Occipital lobe (tissue), 3 donors: Measurements from ENCODE around the gene CDHR5. TPM values are rescaled to one million over a fixed set of nuclear protein-coding genes. Genes with fewer than 3 reads are reported as not detected.

Source experiments
- DNase-seq: peaks from one replicate; lab custom pipeline; 2025; lab: John Stamatoyannopoulos, UW
- small RNA-seq: library from RNA; depleted of rRNA; stranded (forward); fragments of <200 nt; gene quantifications from one replicate; pipeline ENCODE3, GENCODE V24; 2014
- total RNA-seq: library from RNA; depleted of rRNA; stranded (reverse); fragments of >200 nt; gene quantifications from one replicate; pipeline ENCODE4 v1.2.3, GENCODE V29; 2014

Gene CDHR5
- total RNA-seq, 1 donor from 2014 or later, result not detected

- peak; percentile 88 for DNase-seq
Measured at GRCh38 chr11:568306-569157, 56.2 kb downstream of the CDHR5 start.

GRCh38 chr11:567629-568292 lies 57.0 kb downstream of the CDHR5 start:
- no peak for DNase-seq

GRCh38 chr11:567011-567628 lies 57.6 kb downstream of the CDHR5 start:
- DNase-seq, result no peak

Small RNA genes lying within 50 kb of the gene (small RNA-seq; reads per million reads assigned to genes)
- 2.6 reads per million, percentile 86 among the genes with 10 or more reads in this experiment for gene MIR210

Other genes with a start within 250 kb of the CDHR5 start
- gene PKP3, start 230.7 kb downstream of the CDHR5 start, total RNA-seq, result under 0.01 TPM
- 14.8 TPM for gene SIGIRR, start 210.0 kb downstream of the CDHR5 start, total RNA-seq
- gene ANO9, start 182.9 kb downstream of the CDHR5 start, total RNA-seq, result not detected
- gene PTDSS2, start 174.7 kb downstream of the CDHR5 start, total RNA-seq, result 21.8 TPM
- 42.1 TPM for gene RNH1, start 117.7 kb downstream of the CDHR5 start, total RNA-seq
- 27.0 TPM for gene HRAS, start 89.4 kb downstream of the CDHR5 start, total RNA-seq
- gene LRRC56, start 87.4 kb downstream of the CDHR5 start, total RNA-seq, result 1.1 TPM
- 0.16 TPM for gene LMNTD2, start 64.2 kb downstream of the CDHR5 start, total RNA-seq
- gene RASSF7, start 64.0 kb downstream of the CDHR5 start, total RNA-seq, result 2.5 TPM
- 27.3 TPM for gene PHRF1, start 48.5 kb downstream of the CDHR5 start, total RNA-seq
- gene IRF7, start 9.0 kb downstream of the CDHR5 start, total RNA-seq, result 7.6 TPM
- gene SCT, start 2.2 kb upstream of the CDHR5 start, total RNA-seq, result not detected
- 0.16 TPM for gene DRD4, start 12.3 kb upstream of the CDHR5 start, total RNA-seq
- gene DEAF1, start 70.3 kb upstream of the CDHR5 start, total RNA-seq, result 50.7 TPM
- 11.7 TPM for gene TMEM80, start 70.9 kb upstream of the CDHR5 start, total RNA-seq
- 1.4 TPM for gene EPS8L2, start 81.3 kb upstream of the CDHR5 start, total RNA-seq
- 61.0 TPM for gene TALDO1, start 122.5 kb upstream of the CDHR5 start, total RNA-seq
- 22.3 TPM for gene GATD1, start 152.5 kb upstream of the CDHR5 start, total RNA-seq
- 5.9 TPM for gene CEND1, start 165.1 kb upstream of the CDHR5 start, total RNA-seq
- 15.0 TPM for gene SLC25A22, start 173.3 kb upstream of the CDHR5 start, total RNA-seq
- gene PIDD1, start 180.3 kb upstream of the CDHR5 start, total RNA-seq, result 5.1 TPM
- gene RPLP2, start 185.0 kb upstream of the CDHR5 start, total RNA-seq, result 227 TPM
- 5.3 TPM for gene PNPLA2, start 194.0 kb upstream of the CDHR5 start, total RNA-seq
- gene CRACR2B, start 203.0 kb upstream of the CDHR5 start, total RNA-seq, result 0.31 TPM
- 44.1 TPM for gene CD151, start 208.0 kb upstream of the CDHR5 start, total RNA-seq
- gene POLR2L, start 217.6 kb upstream of the CDHR5 start, total RNA-seq, result 14.5 TPM
- 18.6 TPM for gene TSPAN4, start 217.9 kb upstream of the CDHR5 start, total RNA-seq